Stimulated activated CD4-positive, alpha-beta T cell treated with anti-CD3 and anti-CD28 coated beads, TNF-alpha, amount 100 ng/mL, for 48 hours (primary cell): ENCODE data around the gene BTG1.

Experiments
- DNase-seq, 3 donors: peaks; one replicate each; pipeline ENCODE4 v3.0.0-alpha.2; 2020; ENCODE audit warnings: low read depth in 3 of 3

BTG1 gene

GRCh38 chr12:92133795-92134637 lies 11.6 kb downstream of the BTG1 start:
- DNase-seq, result no peak

GRCh38 chr12:92133171-92133570 lies 12.5 kb downstream of the BTG1 start:
- DNase-seq, result no peak

- no peak for DNase-seq
Observed at GRCh38 chr12:92132288-92132687, 13.4 kb downstream of the BTG1 start.

GRCh38 chr12:92130999-92131398 lies 14.6 kb downstream of the BTG1 start:
- DNase-seq, result no peak

GRCh38 chr12:92129609-92130008 lies 16.0 kb downstream of the BTG1 start:
- no peak for DNase-seq

- DNase-seq, result no peak
Observed at GRCh38 chr12:92128612-92129011, 17.0 kb downstream of the BTG1 start.

GRCh38 chr12:92124689-92125029 lies 21.0 kb downstream of the BTG1 start:
- DNase-seq, result no peak

- DNase-seq, result no peak
Observed at GRCh38 chr12:92123780-92124688, 21.6 kb downstream of the BTG1 start.

GRCh38 chr12:92122941-92123779 lies 22.5 kb downstream of the BTG1 start:
- DNase-seq, result no peak

- no peak for DNase-seq
Observed at GRCh38 chr12:92121826-92122225, 23.8 kb downstream of the BTG1 start.

- DNase-seq, result no peak
Observed at GRCh38 chr12:92118826-92119536, 26.7 kb downstream of the BTG1 start.

- no peak for DNase-seq
Observed at GRCh38 chr12:92114834-92115233, 30.8 kb downstream of the BTG1 start.

- DNase-seq, result no peak
Observed at GRCh38 chr12:92111256-92111655, 34.4 kb downstream of the BTG1 start.

- no peak for DNase-seq
Observed at GRCh38 chr12:92110083-92110640, 35.5 kb downstream of the BTG1 start.

GRCh38 chr12:92109613-92110012 lies 36.0 kb downstream of the BTG1 start:
- DNase-seq, result no peak

- DNase-seq, result no peak
Observed at GRCh38 chr12:92108651-92109050, 37.0 kb downstream of the BTG1 start.

GRCh38 chr12:92107621-92108131 lies 38.0 kb downstream of the BTG1 start:
- DNase-seq, result no peak

- no peak for DNase-seq
Observed at GRCh38 chr12:92107094-92107493, 38.6 kb downstream of the BTG1 start.

- no peak for DNase-seq
Observed at GRCh38 chr12:92105676-92106075, 40.0 kb downstream of the BTG1 start.

GRCh38 chr12:92105110-92105509 lies 40.5 kb downstream of the BTG1 start:
- no peak for DNase-seq

GRCh38 chr12:92102606-92103005 lies 43.0 kb downstream of the BTG1 start:
- DNase-seq, result no peak
